GM19193 (cell line): ENCODE results near the gene C15orf39.

ENCODE experiments used
- POLR2A ChIP-seq: IDR thresholded peaks from 4 replicates; pipeline ENCODE4 v1.6.1; 2011; ENCODE audit not compliant: insufficient read depth, insufficient read length; ENCODE audit errors: extremely low read depth

C15orf39 gene

DNA sequence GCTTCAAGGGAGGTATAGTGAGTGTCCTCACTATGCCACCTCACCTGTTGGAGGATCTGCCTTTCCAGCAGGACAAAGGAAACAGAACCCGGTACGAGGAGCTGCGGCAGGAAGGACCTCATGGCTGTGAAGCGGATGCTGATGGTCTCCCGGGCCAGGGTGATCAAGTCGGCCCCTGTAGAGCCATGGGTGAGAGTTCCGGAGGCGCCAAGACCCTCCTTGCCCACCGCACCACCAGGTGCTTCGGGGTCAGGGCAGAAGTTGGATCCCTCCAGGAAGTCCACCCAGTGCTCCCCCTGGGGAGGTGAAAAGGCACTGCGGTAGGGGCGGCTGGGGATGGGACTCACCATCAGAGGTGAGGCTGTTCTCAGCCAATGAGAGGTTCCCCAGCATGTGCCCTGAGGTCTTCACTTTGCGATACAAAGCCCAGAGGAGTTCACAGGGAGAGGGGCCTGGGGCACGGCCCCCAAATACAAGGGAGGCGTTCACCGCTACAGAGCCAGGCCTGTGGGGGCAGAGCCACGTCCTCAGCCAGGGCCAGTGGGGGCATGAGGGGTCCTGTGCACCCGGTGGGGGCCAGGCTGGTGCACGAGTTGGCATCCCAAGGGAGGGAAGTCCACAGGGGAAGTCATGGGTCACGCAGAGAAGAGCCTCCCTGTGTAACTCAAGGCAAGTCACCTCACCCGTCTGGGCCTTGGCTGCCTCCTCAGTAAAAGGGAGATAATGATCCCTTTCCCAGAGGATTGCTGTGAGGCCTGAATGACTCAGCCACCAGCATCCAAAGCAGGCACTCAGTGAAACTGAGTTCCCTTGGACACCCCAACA, 27.7 kb downstream of the C15orf39 start:
- TF ChIP-seq POLR2A = no peak

- no peak for TF ChIP-seq POLR2A
Measured at GRCh38 chr15:75230016-75230343, 28.3 kb downstream of the C15orf39 start.

GRCh38 chr15:75230551-75231371, 29.1 kb downstream of the C15orf39 start:
- TF ChIP-seq POLR2A = no peak

GRCh38 chr15:75231836-75232235, 30.2 kb downstream of the C15orf39 start:
- TF ChIP-seq POLR2A = no peak

- no peak for TF ChIP-seq POLR2A
Measured at GRCh38 chr15:75232252-75232813, 30.7 kb downstream of the C15orf39 start.

- no peak for TF ChIP-seq POLR2A
Measured at GRCh38 chr15:75232826-75233503, 31.3 kb downstream of the C15orf39 start.

GRCh38 chr15:75233504-75234190, 32.0 kb downstream of the C15orf39 start:
- TF ChIP-seq POLR2A = no peak

GRCh38 chr15:75234191-75234810, 32.6 kb downstream of the C15orf39 start:
- TF ChIP-seq POLR2A = no peak

DNA sequence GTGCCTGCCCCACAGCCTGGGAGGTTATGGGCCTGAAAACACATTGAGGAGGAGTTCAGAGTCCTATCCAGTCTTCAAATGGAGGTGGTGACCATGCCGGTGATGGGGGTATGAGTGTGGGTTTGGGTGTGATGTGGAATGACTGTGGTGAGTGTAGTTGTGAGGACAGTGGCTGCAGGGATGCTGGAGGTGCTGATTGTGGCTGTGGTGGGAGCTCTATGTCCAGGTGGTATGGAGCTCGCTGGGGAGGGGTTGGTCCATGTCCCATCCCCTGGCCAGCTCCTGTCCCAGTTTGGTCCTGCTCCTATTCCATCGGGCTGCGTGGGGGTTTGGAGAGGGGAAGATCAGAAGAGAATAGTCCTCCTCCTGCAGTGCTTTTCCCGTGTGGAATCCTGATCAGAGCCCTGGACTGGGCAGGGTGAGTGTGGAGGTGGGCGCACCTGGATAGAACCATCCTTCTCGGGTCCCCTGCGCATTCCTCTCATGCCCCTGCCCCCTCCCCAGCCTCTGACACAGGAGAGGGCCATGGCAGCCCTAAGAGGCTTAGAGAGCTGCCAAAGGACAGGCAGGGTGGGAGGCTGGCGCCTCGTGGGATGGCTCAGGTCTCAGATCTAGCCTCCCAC, 33.5 kb downstream of the C15orf39 start:
- TF ChIP-seq POLR2A = no peak

GRCh38 chr15:75235760-75236729, 34.4 kb downstream of the C15orf39 start:
- no peak for TF ChIP-seq POLR2A

DNA sequence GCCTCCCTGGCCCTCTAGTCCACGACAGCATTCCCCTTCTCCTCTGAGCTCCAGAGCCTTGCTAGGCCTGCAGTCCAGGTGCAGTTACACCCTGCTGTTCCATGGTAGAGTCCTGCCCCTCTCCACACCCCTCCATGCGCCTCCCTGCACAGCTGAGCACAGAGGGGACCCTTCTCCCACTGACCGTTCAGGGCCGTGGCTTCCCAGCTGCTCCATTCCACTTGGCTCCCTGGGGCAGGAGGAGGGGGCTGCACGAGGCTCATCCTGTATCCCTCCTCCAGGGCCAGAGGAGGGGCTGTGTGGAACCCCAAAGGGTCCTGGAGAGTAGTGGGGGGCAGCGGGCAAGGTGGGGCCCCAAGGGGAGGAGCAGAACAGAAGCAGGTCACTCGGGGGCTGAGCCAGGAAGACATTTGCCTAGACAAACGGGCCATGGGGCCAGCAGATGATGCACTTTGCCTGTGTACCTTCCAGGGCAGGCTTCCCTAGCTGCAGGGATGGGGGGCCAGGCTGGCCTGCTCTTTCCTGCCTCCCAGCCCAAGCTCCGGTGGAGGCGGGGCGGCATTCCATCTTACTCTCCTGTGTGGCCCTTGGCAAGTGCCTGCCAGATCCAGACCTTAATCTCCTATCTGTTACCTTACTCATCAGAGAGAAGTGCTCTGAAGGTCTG, 35.8 kb downstream of the C15orf39 start:
- TF ChIP-seq POLR2A = no peak

GRCh38 chr15:75238150-75238549, 36.5 kb downstream of the C15orf39 start:
- no peak for TF ChIP-seq POLR2A
